Astrocyte (in vitro differentiated cells and primary cell): ENCODE data around the gene SMAD9. TPM values are rescaled to one million over a fixed set of nuclear protein-coding genes. Genes with fewer than 3 reads are reported as not detected.

Experiments
- DNase-seq: peaks from one replicate; pipeline ENCODE4 v3.0.0-alpha.2; 2010; ENCODE audit warnings: low read depth
- FAIRE-seq: peaks from 2 replicates; lab custom pipeline; 2011; peaks lifted over from hg19 to GRCh38; lab: Jason Lieb, UNC
- H2AFZ ChIP-seq: 2 replicates; pipeline ENCODE4 v1.6.0; 2012; ENCODE audit warnings: low read depth, low read length, inconsistent platforms
- H3K27ac ChIP-seq: 2 replicates; pipeline ENCODE4 v1.5.1; 2011; ENCODE audit warnings: low read depth, low read length, inconsistent platforms
- H3K27me3 ChIP-seq: 2 replicates; pipeline ENCODE4 v1.6.0; 2011; ENCODE audit warnings: low read length, inconsistent platforms; ENCODE audit not compliant: insufficient read depth
- H3K36me3 ChIP-seq: 2 replicates; pipeline ENCODE4 v1.5.1; 2011; ENCODE audit warnings: low read length, inconsistent platforms; ENCODE audit not compliant: insufficient read depth
- H3K4me1 ChIP-seq: 2 replicates; pipeline ENCODE4 v1.5.1; 2011; ENCODE audit warnings: low read length, inconsistent platforms; ENCODE audit not compliant: insufficient read depth
- H3K4me2 ChIP-seq: 2 replicates; pipeline ENCODE4 v1.6.0; 2012; ENCODE audit warnings: low read length, inconsistent platforms
- H3K4me3 ChIP-seq: 2 replicates; pipeline ENCODE4 v1.5.1; 2011; ENCODE audit warnings: low read depth, mild to moderate bottlenecking, low read length, inconsistent platforms; ENCODE audit not compliant: insufficient read depth
- H3K79me2 ChIP-seq: 2 replicates; pipeline ENCODE4 v1.6.0; 2012; ENCODE audit warnings: mild to moderate bottlenecking, low read length, inconsistent platforms; ENCODE audit not compliant: insufficient read depth
- H3K9ac ChIP-seq: 2 replicates; pipeline ENCODE4 v1.6.0; 2012; ENCODE audit warnings: mild to moderate bottlenecking, low read length, inconsistent platforms
- H3K9me3 ChIP-seq: 2 replicates; pipeline ENCODE4 v1.5.1; 2012; ENCODE audit warnings: low read depth, mild to moderate bottlenecking, low read length, inconsistent platforms; ENCODE audit not compliant: insufficient read depth
- H4K20me1 ChIP-seq: 2 replicates; pipeline ENCODE4 v1.6.0; 2012; ENCODE audit warnings: low read length, inconsistent platforms; ENCODE audit not compliant: insufficient read depth
- H3K27ac Mint-ChIP-seq: one replicate; pipeline ENCODE4 v1.8.0; 2021; ENCODE audit warnings: mild to moderate bottlenecking, mixed read lengths; ENCODE audit not compliant: unreplicated experiment
- H3K27me3 Mint-ChIP-seq: one replicate; pipeline ENCODE4 v1.8.0; 2021; ENCODE audit warnings: low read depth, mixed read lengths; ENCODE audit not compliant: unreplicated experiment
- H3K36me3 Mint-ChIP-seq: one replicate; pipeline ENCODE4 v1.8.0; 2021; ENCODE audit warnings: low read depth, mixed read lengths; ENCODE audit not compliant: unreplicated experiment
- H3K4me1 Mint-ChIP-seq: one replicate; pipeline ENCODE4 v1.8.0; 2021; ENCODE audit warnings: low read depth, mixed read lengths; ENCODE audit not compliant: unreplicated experiment
- H3K4me3 Mint-ChIP-seq: one replicate; pipeline ENCODE4 v1.8.0; 2021; ENCODE audit warnings: mild to moderate bottlenecking, moderate library complexity, mixed read lengths; ENCODE audit not compliant: unreplicated experiment
- H3K9me3 Mint-ChIP-seq: one replicate; pipeline ENCODE4 v1.8.0; 2021; ENCODE audit warnings: mild to moderate bottlenecking, mixed read lengths; ENCODE audit not compliant: unreplicated experiment
- CTCF ChIP-seq: IDR thresholded peaks from 2 replicates; pipeline ENCODE4 v1.5.1; 2011; ENCODE audit warnings: low read depth, mild to moderate bottlenecking, inconsistent platforms, low read length, moderate library complexity; ENCODE audit not compliant: insufficient read depth
- EZH2 ChIP-seq: IDR thresholded peaks from 2 replicates; pipeline ENCODE4 v1.6.1; 2012; ENCODE audit warnings: mild to moderate bottlenecking, low read length, inconsistent platforms; ENCODE audit not compliant: insufficient read depth
- total RNA-seq: library from RNA; stranded (reverse); gene quantifications from 2 replicates; pipeline ENCODE4 v1.2.1, GENCODE V29; 2021

The SMAD9 gene
- total RNA-seq, 1 donor from 2014 or later = 2.8 TPM

- Histone ChIP-seq H3K4me3 (no peak overlapping the region), H3K4me2 (no peak overlapping the region), H3K36me3 (no peaks in the 10 kb centered on the region), H3K27me3 (no peaks in the 10 kb centered on the region), H3K9ac (no peak overlapping the region), H2AFZ (no peak overlapping the region), H3K4me1 (no peaks in the 10 kb centered on the region), H4K20me1 (no peaks in the 10 kb centered on the region), H3K9me3 (no peaks in the 10 kb centered on the region), H3K79me2 (no peaks in the 10 kb centered on the region), H3K27ac (no peak overlapping the region)
- TF ChIP-seq EZH2 (no peak), CTCF (no peak)
- Mint-ChIP-seq H3K4me3 (no peak overlapping the region), H3K4me1 (no peaks in the 10 kb centered on the region), H3K9me3 (no peaks in the 10 kb centered on the region), H3K27ac (no peak overlapping the region), H3K27me3 (peaks cover 5% of the 10 kb centered on the region), H3K36me3 (peaks cover 16% of the 10 kb centered on the region)
- no peak for DNase-seq
- no peak for FAIRE-seq
Observed at GRCh38 chr13:36862722-36863121, 57.3 kb downstream of the SMAD9 start.

GRCh38 chr13:36862002-36862685 is 57.9 kb downstream of the SMAD9 start:
- no peaks in the 10 kb centered on the region for H3K9me3 ChIP-seq
- Mint-ChIP-seq H3K27ac (no peak overlapping the region), H3K4me1 (peaks cover 4% of the 10 kb centered on the region), H3K4me3 (no peak overlapping the region), H3K36me3 (peaks cover 16% of the 10 kb centered on the region), H3K9me3 (no peaks in the 10 kb centered on the region), H3K27me3 (peaks cover 5% of the 10 kb centered on the region)
- H3K36me3 ChIP-seq = no peaks in the 10 kb centered on the region
- peak; percentile 9 for DNase-seq
- no peaks in the 10 kb centered on the region for H3K4me1 ChIP-seq
- no peak overlapping the region for H3K27ac ChIP-seq
- H4K20me1 ChIP-seq = no peaks in the 10 kb centered on the region
- TF ChIP-seq CTCF = no peak
- no peak for TF ChIP-seq EZH2
- no peak overlapping the region for H2AFZ ChIP-seq
- H3K79me2 ChIP-seq = no peaks in the 10 kb centered on the region
- no peaks in the 10 kb centered on the region for H3K27me3 ChIP-seq
- FAIRE-seq = no peak
- no peak overlapping the region for H3K4me2 ChIP-seq
- no peak overlapping the region for H3K9ac ChIP-seq
- no peak overlapping the region for H3K4me3 ChIP-seq

- no peak for FAIRE-seq
- H4K20me1 ChIP-seq = no peaks in the 10 kb centered on the region
- Mint-ChIP-seq H3K27me3 (peaks cover 3% of the 10 kb centered on the region), H3K9me3 (no peaks in the 10 kb centered on the region), H3K4me1 (peaks cover 5% of the 10 kb centered on the region), H3K4me3 (no peak overlapping the region), H3K36me3 (peaks cover 4% of the 10 kb centered on the region), H3K27ac (no peak overlapping the region)
- H3K9ac ChIP-seq = no peak overlapping the region
- no peak overlapping the region for H3K4me2 ChIP-seq
- H3K79me2 ChIP-seq = no peaks in the 10 kb centered on the region
- no peak overlapping the region for H3K4me3 ChIP-seq
- no peaks in the 10 kb centered on the region for H3K9me3 ChIP-seq
- H3K27me3 ChIP-seq = no peaks in the 10 kb centered on the region
- no peak for DNase-seq
- TF ChIP-seq CTCF (no peak), EZH2 (no peak)
- no peaks in the 10 kb centered on the region for H3K36me3 ChIP-seq
- no peaks in the 10 kb centered on the region for H3K4me1 ChIP-seq
- no peak overlapping the region for H3K27ac ChIP-seq
- H2AFZ ChIP-seq = no peak overlapping the region
Observed at GRCh38 chr13:36859259-36859658, 60.8 kb downstream of the SMAD9 start.
